NCI-H1105 treated with DMSO at 0.1 percent for 48 hours (cell line): ENCODE measurements around the gene KLF12.

Experiments
- DNase-seq: peaks from one replicate; lab custom pipeline; 2025; lab: John Stamatoyannopoulos, UW

The KLF12 gene

GRCh38 chr13:74103970-74104555, 30.1 kb downstream of the KLF12 start:
- DNase-seq = no peak

GRCh38 chr13:74103196-74103595, 31.0 kb downstream of the KLF12 start:
- DNase-seq = no peak

GRCh38 chr13:74102691-74103090, 31.5 kb downstream of the KLF12 start:
- no peak for DNase-seq

GRCh38 chr13:74101436-74101835, 32.8 kb downstream of the KLF12 start:
- DNase-seq = no peak

GRCh38 chr13:74098077-74098476, 36.1 kb downstream of the KLF12 start:
- DNase-seq = no peak

GRCh38 chr13:74097116-74097515, 37.1 kb downstream of the KLF12 start:
- DNase-seq = no peak

GRCh38 chr13:74093691-74094090, 40.5 kb downstream of the KLF12 start:
- no peak for DNase-seq

- DNase-seq = no peak
These were observed 41.5 kb downstream of the KLF12 start for GRCh38 chr13:74092711-74093110.

- DNase-seq = no peak
These were observed 43.2 kb downstream of the KLF12 start for GRCh38 chr13:74090869-74091605.

GRCh38 chr13:74090397-74090796, 43.8 kb downstream of the KLF12 start:
- DNase-seq = no peak

- DNase-seq = no peak
These were observed 46.8 kb downstream of the KLF12 start for GRCh38 chr13:74087357-74087756.
